Endothelial cell of umbilical vein (primary cell): ENCODE measurements around the gene COPS4. TPM values are rescaled to one million over a fixed set of nuclear protein-coding genes. Genes with fewer than 3 reads are reported as not detected.
A peak's percentile ranks its signal among the peaks of the same experiment; 100 is the strongest.

ENCODE experiments used
- BruUV-seq: library from RNA; stranded (reverse); fragments of 400-500 nt; replicated peaks from 2 replicates; lab custom pipeline; 2021; lab: Mats Ljungman, UMichigan
- CTCF ChIA-PET: fragments of 300-600, 350-600 bp; sonication (Branson Sonifier 250); formaldehyde crosslinking; loops from one replicate; lab custom pipeline; 2021; ENCODE audit warnings: antibody characterized with exemption, inconsistent platforms; lab: Charles Lee
- POLR2A ChIA-PET: fragments of 300-600, 350-600 bp; sonication (Branson Sonifier 250); formaldehyde crosslinking; loops from one replicate; lab custom pipeline; 2021; ENCODE audit warnings: antibody characterized with exemption, inconsistent platforms; lab: Charles Lee
- DNase-seq: peaks from one replicate; pipeline ENCODE4 v3.0.0-alpha.2; 2011; ENCODE audit warnings: low read depth, low spot score
- FAIRE-seq: peaks from 2 replicates; lab custom pipeline; 2011; peaks lifted over from hg19 to GRCh38; lab: Jason Lieb, UNC
- H2AFZ ChIP-seq: 2 replicates; pipeline ENCODE4 v1.6.0; 2012; ENCODE audit warnings: low read depth, low read length, control low read depth, inconsistent platforms
- H3K27ac ChIP-seq: 2 replicates; pipeline ENCODE4 v1.5.1; 2011; ENCODE audit warnings: low read depth, mild to moderate bottlenecking, control low read depth, low read length, moderate library complexity; ENCODE audit not compliant: insufficient read depth
- H3K27me3 ChIP-seq, 2 experiments: 2 replicates each; pipeline versions ENCODE4 v1.6.0 to v1.6.1; 2011; ENCODE audit warnings: low read length in 2 of 2, mixed read lengths in 1 of 2; ENCODE audit not compliant: control insufficient read depth in 2 of 2, insufficient read depth in 2 of 2
- H3K36me3 ChIP-seq, 2 experiments: 2 replicates in 1 of 2; 3 replicates in 1 of 2; pipeline ENCODE4 v1.5.1; 2011; ENCODE audit warnings: low read length in 2 of 2, mild to moderate bottlenecking in 1 of 2, moderate library complexity in 1 of 2; ENCODE audit not compliant: control insufficient read depth in 2 of 2, insufficient read depth in 2 of 2; ENCODE audit errors: extremely low read depth in 1 of 2
- H3K4me1 ChIP-seq: 3 replicates; pipeline ENCODE4 v1.5.1; 2011; ENCODE audit warnings: mild to moderate bottlenecking, low read length; ENCODE audit not compliant: control insufficient read depth, insufficient read depth; ENCODE audit errors: extremely low read depth
- H3K4me2 ChIP-seq: 2 replicates; pipeline ENCODE4 v1.6.1; 2011; ENCODE audit warnings: low read length, control low read depth, mixed read lengths; ENCODE audit not compliant: insufficient read depth
- H3K4me3 ChIP-seq, 3 experiments: fragments of 200-600 bp in 1 of 3; sonication (generic), shearing (Covaris generic) in 1 of 3; replicated peaks in 1 of 3; 2 replicates each; pipeline ENCODE4 v1.5.1; 2011 to 2016; ENCODE audit warnings: control low read depth in 3 of 3, low read length in 3 of 3, mild to moderate bottlenecking in 2 of 3, inconsistent platforms in 1 of 3, low read depth in 1 of 3, moderate library complexity in 1 of 3; ENCODE audit not compliant: insufficient read depth in 1 of 3
- H3K79me2 ChIP-seq: 2 replicates; pipeline ENCODE4 v1.6.0; 2012; ENCODE audit warnings: low read length, inconsistent platforms; ENCODE audit not compliant: control insufficient read depth, insufficient read depth
- H3K9ac ChIP-seq: replicated peaks from 2 replicates; pipeline ENCODE3; 2011; ENCODE audit warnings: low read length, control low read depth; ENCODE audit not compliant: insufficient read depth; ENCODE audit errors: extremely low read depth
- H3K9me1 ChIP-seq: replicated peaks from 3 replicates; pipeline ENCODE4 v1.6.0; 2011; ENCODE audit warnings: mild to moderate bottlenecking, low read length; ENCODE audit not compliant: control insufficient read depth, insufficient read depth; ENCODE audit errors: extremely low read depth
- H3K9me3 ChIP-seq: replicated peaks from 2 replicates; pipeline ENCODE4 v1.5.1; 2012; ENCODE audit warnings: low read length, inconsistent platforms; ENCODE audit not compliant: control insufficient read depth, insufficient read depth
- H4K20me1 ChIP-seq: replicated peaks from 2 replicates; pipeline ENCODE3; 2011; ENCODE audit warnings: mild to moderate bottlenecking, low read length; ENCODE audit not compliant: control insufficient read depth, insufficient read depth; ENCODE audit errors: extremely low read depth
- CTCF ChIP-seq, 2 donors: IDR thresholded peaks; 1 replicate in 1 of 2; 2 replicates in 1 of 2; pipeline ENCODE4 v1.5.1; 2011; ENCODE audit warnings: low read length in 2 of 2, mild to moderate bottlenecking in 2 of 2, moderate library complexity in 2 of 2, control low read depth in 1 of 2, inconsistent platforms in 1 of 2, low read depth in 1 of 2; ENCODE audit not compliant: insufficient read depth in 1 of 2; ENCODE audit errors: extremely low read depth in 1 of 2
- EZH2 ChIP-seq: IDR thresholded peaks from 2 replicates; pipeline ENCODE4 v1.6.1; 2012; ENCODE audit warnings: borderline replicate concordance, low read depth, mild to moderate bottlenecking, moderate library complexity, low read length, inconsistent platforms; ENCODE audit not compliant: severe bottlenecking
- FOS ChIP-seq: IDR thresholded peaks from 2 replicates; pipeline ENCODE4 v1.6.1; 2011; ENCODE audit warnings: mild to moderate bottlenecking, low read length, moderate library complexity, borderline replicate concordance; ENCODE audit not compliant: insufficient read depth
- GATA2 ChIP-seq: IDR thresholded peaks from 2 replicates; pipeline ENCODE4 v1.7.0; 2011; ENCODE audit warnings: low read depth, mild to moderate bottlenecking, moderate library complexity, mixed read lengths, low read length; ENCODE audit not compliant: insufficient read length, insufficient read depth
- JUN ChIP-seq: IDR thresholded peaks from 2 replicates; pipeline ENCODE4 v1.6.1; 2011; ENCODE audit warnings: borderline replicate concordance, low read depth; ENCODE audit not compliant: insufficient read length, insufficient read depth
- MAX ChIP-seq: IDR thresholded peaks from 2 replicates; pipeline ENCODE4 v1.6.1; 2011; ENCODE audit not compliant: insufficient read depth, insufficient read length
- MYC ChIP-seq: IDR thresholded peaks from one replicate; pipeline ENCODE4 v1.6.1; 2011; ENCODE audit warnings: mild to moderate bottlenecking, low read depth, low read length
- POLR2A ChIP-seq: IDR thresholded peaks from 2 replicates; pipeline ENCODE4 v1.6.1; 2012; ENCODE audit warnings: low read depth, mild to moderate bottlenecking, control low read depth, low read length
- POLR2AphosphoS5 ChIP-seq: IDR thresholded peaks from 2 replicates; pipeline ENCODE4 v1.6.1; 2012; ENCODE audit warnings: low read depth, mild to moderate bottlenecking, control low read depth, low read length, moderate library complexity; ENCODE audit not compliant: insufficient read depth
- dilution Hi-C: fragments of 300-500 bp; cut with MboI; formaldehyde crosslinking; loops from one replicate; pipeline ENCODE4 v1.15.0; 2019; ENCODE audit warnings: low sequenced_read_pairs; ENCODE audit not compliant: extremely low pct_ligation_motif_present
- intact Hi-C: fragments of 100-400 bp; cut with micrococcal nuclease; formaldehyde crosslinking; loops from one replicate; pipeline ENCODE4 v1.10.0; 2022
- polyA plus RNA-seq, 4 experiments: library from polyadenylated mRNA; depleted of rRNA in 3 of 4; stranded (reverse) in 3 of 4; unstranded in 1 of 4; fragments of >200 nt; gene quantifications; 2 replicates each; pipeline versions ENCODE4 v1.2.1 to v1.2.3, GENCODE V29; 2011 to 2012; ENCODE audit warnings: missing spikeins in 1 of 4
- total RNA-seq: library from RNA; stranded (reverse); gene quantifications from 2 replicates; pipeline ENCODE4 v1.2.3, GENCODE V29; 2021

Gene COPS4
- total and polyA plus RNA-seq, 2 donors (not counting 3 experiments of a cell fraction or from before 2014, with no cell fraction given), result 29.8 to 53.0 TPM

GRCh38 chr4:83093060-83093640, 58.2 kb downstream of the COPS4 start:
- ChIA-PET POLR2A (interaction anchor here (0.6 kb wide), 1 partner anchor 9 kb away, joined by 3 read pairs; no protein-coding TSS in a partner anchor), CTCF (interaction anchor here (1.1 to 5.7 kb wide), 5 partner anchors 9 to 22 kb away, joined by 3 to 29 read pairs (median 6); partner anchors contain the start of gene PLAC8)
- Histone ChIP-seq H3K4me2 (peak overlapping the region; percentile 64), H3K4me3 (no peak overlapping the region), H3K27ac (no peak overlapping the region), H3K36me3 (no peaks in the 10 kb centered on the region), H3K9ac (no peak overlapping the region), H3K79me2 (no peaks in the 10 kb centered on the region), H3K9me1 (no peaks in the 10 kb centered on the region), H2AFZ (no peak overlapping the region), H3K27me3 (no peaks in the 10 kb centered on the region), H3K4me1 (peaks cover 18% of the 10 kb centered on the region), H3K9me3 (no peaks in the 10 kb centered on the region), H4K20me1 (no peaks in the 10 kb centered on the region)
- intact Hi-C loops (no loop called here), dilution Hi-C loops (no loop called here)
- no TSS peak for BruUV-seq
- DNase-seq, result no peak
- no peak for TF ChIP-seq POLR2AphosphoS5
- no peak for TF ChIP-seq GATA2
- TF ChIP-seq FOS, result no peak
- no peak for TF ChIP-seq MYC
- TF ChIP-seq MAX, result no peak
- no peak for TF ChIP-seq CTCF (IDR thresholded peaks at IDR 0.05; ENCODE audit: extremely low read depth in 1 of 2, insufficient read depth in 1 of 2, low read depth in 1 of 2, low read length in 2 of 2)
- no peak for TF ChIP-seq POLR2A
- no peak for TF ChIP-seq JUN
- no peak for TF ChIP-seq EZH2
- no peak for FAIRE-seq
